ENCODE measurements around the gene LACTB.

Gene LACTB

GRCh38 chr15:63121382-63122001 is at the start of gene LACTB:
Gene LACTB (plus strand): TSS chr15:63121861. CDS start chr15:63121872, 11 bp downstream.
- DNase-seq: peak; percentile 38

GRCh38 chr15:63072023-63072650 is 49.5 kb upstream of the LACTB start:
- no peak for DNase-seq

- no peak for DNase-seq
These were observed 48.8 kb upstream of the LACTB start for GRCh38 chr15:63072809-63073277.

- DNase-seq: no peak
These were observed 48.0 kb upstream of the LACTB start for GRCh38 chr15:63073497-63074172.

- DNase-seq: no peak
These were observed 46.4 kb upstream of the LACTB start for GRCh38 chr15:63075015-63075983.

- no peak for DNase-seq
These were observed 45.5 kb upstream of the LACTB start for GRCh38 chr15:63075984-63076713.

- no peak for DNase-seq
These were observed 45.0 kb upstream of the LACTB start for GRCh38 chr15:63076714-63077046.

GRCh38 chr15:63077952-63078351 is 43.7 kb upstream of the LACTB start:
- DNase-seq: no peak

GRCh38 chr15:63079947-63080626 is 41.6 kb upstream of the LACTB start:
- no peak for DNase-seq

- no peak for DNase-seq
These were observed 40.9 kb upstream of the LACTB start for GRCh38 chr15:63080634-63081250.

GRCh38 chr15:63082366-63082765 is 39.3 kb upstream of the LACTB start:
- DNase-seq: no peak

GRCh38 chr15:63083044-63083443 is 38.6 kb upstream of the LACTB start:
- no peak for DNase-seq

- DNase-seq: no peak
These were observed 38.1 kb upstream of the LACTB start for GRCh38 chr15:63083541-63083940.

GRCh38 chr15:63084806-63085205 is 36.9 kb upstream of the LACTB start:
- no peak for DNase-seq

- DNase-seq: no peak
These were observed 36.4 kb upstream of the LACTB start for GRCh38 chr15:63085289-63085688.

- no peak for DNase-seq
These were observed 35.4 kb upstream of the LACTB start for GRCh38 chr15:63086271-63086670.

- no peak for DNase-seq
These were observed 34.7 kb upstream of the LACTB start for GRCh38 chr15:63086947-63087346.

GRCh38 chr15:63088533-63089245 is 33.0 kb upstream of the LACTB start:
- no peak for DNase-seq

GRCh38 chr15:63089260-63090043 is 32.2 kb upstream of the LACTB start:
- peak; percentile 76 for DNase-seq

- peak; percentile 30 for DNase-seq
These were observed 31.2 kb upstream of the LACTB start for GRCh38 chr15:63090472-63090871.

Data from NCI-H524 treated with DMSO at 0.1 percent for 48 hours (cell line).